ENCODE results near the gene TMEM235. TPM values are rescaled to one million over a fixed set of nuclear protein-coding genes. Genes with fewer than 3 reads are reported as not detected.

The TMEM235 gene
- total and polyA plus RNA-seq, 9 of the 15 experiments (the other 6 are each of a cell fraction or from before 2014, with no cell fraction given): not detected

DNA sequence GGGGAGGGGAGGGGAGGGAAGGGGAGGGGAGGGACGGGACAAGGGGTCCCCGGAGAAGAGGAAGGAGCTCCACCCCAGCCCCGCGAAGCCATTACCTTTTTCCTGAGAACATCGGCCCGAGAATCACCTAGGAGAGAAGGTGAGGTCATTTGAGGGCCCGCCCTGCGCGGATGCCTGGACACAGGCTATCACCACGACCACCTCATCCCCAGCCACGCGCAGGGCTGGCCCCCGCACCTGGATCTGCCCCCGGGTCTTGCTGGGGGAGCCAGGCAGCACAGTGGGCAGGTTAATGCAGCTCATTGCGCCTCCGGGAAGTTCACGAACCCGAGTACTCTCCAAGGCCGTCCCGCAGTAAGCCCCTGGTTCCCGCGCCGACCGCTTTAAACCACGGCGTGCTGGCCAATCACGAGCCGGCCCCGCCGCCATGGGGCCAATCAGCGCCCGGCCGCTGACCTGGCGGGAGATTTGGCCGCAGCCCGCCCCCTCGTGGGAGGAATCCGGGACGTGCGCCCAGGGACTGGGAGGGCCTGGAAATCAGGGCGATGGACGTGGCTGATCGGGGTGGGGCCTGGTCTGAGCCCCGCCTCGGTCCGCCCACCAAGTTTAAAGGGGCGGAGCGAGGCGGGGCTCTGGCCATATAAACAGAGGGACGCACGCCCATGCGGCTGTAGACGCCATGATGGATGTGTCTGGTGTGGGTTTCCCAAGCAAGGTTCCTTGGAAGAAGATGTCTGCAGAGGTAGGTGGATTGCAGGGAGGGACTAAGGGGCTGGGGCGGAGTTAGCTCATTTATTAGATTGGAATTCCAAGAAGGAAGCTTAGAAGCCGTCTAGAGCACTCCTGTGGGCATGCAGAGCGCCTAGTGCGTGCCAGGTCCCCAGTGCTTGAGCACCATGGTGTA is 44.5 kb upstream of the TMEM235 start, which contains the start of the genes AFMID and TK1 (continued):
- TF ChIP-seq ADNP (tag; IDR thresholded peaks at IDR 0.05) (no peak), ZNF316 (IDR thresholded peaks at IDR 0.05) (no peak), NCOA6 (IDR thresholded peaks at IDR 0.05) (no peak), CXXC5 (CRISPR knock-in tag; IDR thresholded peaks at IDR 0.05) (peak; percentile 96), GABPB1 (CRISPR knock-in tag; IDR thresholded peaks at IDR 0.05) (peak; percentile 86), BRF1 (IDR thresholded peaks at IDR 0.05; ENCODE audit: borderline replicate concordance, extremely low read depth, insufficient read length) (no peak), TBL1XR1 (IDR thresholded peaks at IDR 0.05; ENCODE audit: low read length in 2 of 2) (no peak; a peak in 1 of 4 replicates), MAFK (IDR thresholded peaks at IDR 0.05; ENCODE audit: low read length) (no peak), NELFE (IDR thresholded peaks at IDR 0.05; ENCODE audit: insufficient read depth, insufficient read length) (no peak)
- TF ChIP-seq, protein P1, sequence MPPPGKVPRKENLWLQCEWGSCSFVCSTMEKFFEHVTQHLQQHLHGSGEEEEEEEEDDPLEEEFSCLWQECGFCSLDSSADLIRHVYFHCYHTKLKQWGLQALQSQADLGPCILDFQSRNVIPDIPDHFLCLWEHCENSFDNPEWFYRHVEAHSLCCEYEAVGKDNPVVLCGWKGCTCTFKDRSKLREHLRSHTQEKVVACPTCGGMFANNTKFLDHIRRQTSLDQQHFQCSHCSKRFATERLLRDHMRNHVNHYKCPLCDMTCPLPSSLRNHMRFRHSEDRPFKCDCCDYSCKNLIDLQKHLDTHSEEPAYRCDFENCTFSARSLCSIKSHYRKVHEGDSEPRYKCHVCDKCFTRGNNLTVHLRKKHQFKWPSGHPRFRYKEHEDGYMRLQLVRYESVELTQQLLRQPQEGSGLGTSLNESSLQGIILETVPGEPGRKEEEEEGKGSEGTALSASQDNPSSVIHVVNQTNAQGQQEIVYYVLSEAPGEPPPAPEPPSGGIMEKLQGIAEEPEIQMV (tag; conservative IDR thresholded peaks at IDR 0.05; ENCODE audit: low read depth): no peak
- TF ChIP-seq, protein P2, sequence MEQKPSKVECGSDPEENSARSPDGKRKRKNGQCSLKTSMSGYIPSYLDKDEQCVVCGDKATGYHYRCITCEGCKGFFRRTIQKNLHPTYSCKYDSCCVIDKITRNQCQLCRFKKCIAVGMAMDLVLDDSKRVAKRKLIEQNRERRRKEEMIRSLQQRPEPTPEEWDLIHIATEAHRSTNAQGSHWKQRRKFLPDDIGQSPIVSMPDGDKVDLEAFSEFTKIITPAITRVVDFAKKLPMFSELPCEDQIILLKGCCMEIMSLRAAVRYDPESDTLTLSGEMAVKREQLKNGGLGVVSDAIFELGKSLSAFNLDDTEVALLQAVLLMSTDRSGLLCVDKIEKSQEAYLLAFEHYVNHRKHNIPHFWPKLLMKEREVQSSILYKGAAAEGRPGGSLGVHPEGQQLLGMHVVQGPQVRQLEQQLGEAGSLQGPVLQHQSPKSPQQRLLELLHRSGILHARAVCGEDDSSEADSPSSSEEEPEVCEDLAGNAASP (IDR thresholded peaks at IDR 0.05): no peak
- TF ChIP-seq, protein P3, sequence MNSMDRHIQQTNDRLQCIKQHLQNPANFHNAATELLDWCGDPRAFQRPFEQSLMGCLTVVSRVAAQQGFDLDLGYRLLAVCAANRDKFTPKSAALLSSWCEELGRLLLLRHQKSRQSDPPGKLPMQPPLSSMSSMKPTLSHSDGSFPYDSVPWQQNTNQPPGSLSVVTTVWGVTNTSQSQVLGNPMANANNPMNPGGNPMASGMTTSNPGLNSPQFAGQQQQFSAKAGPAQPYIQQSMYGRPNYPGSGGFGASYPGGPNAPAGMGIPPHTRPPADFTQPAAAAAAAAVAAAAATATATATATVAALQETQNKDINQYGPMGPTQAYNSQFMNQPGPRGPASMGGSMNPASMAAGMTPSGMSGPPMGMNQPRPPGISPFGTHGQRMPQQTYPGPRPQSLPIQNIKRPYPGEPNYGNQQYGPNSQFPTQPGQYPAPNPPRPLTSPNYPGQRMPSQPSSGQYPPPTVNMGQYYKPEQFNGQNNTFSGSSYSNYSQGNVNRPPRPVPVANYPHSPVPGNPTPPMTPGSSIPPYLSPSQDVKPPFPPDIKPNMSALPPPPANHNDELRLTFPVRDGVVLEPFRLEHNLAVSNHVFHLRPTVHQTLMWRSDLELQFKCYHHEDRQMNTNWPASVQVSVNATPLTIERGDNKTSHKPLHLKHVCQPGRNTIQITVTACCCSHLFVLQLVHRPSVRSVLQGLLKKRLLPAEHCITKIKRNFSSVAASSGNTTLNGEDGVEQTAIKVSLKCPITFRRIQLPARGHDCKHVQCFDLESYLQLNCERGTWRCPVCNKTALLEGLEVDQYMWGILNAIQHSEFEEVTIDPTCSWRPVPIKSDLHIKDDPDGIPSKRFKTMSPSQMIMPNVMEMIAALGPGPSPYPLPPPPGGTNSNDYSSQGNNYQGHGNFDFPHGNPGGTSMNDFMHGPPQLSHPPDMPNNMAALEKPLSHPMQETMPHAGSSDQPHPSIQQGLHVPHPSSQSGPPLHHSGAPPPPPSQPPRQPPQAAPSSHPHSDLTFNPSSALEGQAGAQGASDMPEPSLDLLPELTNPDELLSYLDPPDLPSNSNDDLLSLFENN (IDR thresholded peaks at IDR 0.05; ENCODE audit: low read depth in 2 of 2, low read length in 2 of 2): no peak; a peak in 1 of 4 replicates
- TF ChIP-seq, protein P4, sequence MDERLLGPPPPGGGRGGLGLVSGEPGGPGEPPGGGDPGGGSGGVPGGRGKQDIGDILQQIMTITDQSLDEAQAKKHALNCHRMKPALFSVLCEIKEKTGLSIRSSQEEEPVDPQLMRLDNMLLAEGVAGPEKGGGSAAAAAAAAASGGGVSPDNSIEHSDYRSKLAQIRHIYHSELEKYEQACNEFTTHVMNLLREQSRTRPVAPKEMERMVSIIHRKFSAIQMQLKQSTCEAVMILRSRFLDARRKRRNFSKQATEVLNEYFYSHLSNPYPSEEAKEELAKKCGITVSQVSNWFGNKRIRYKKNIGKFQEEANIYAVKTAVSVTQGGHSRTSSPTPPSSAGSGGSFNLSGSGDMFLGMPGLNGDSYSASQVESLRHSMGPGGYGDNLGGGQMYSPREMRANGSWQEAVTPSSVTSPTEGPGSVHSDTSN (CRISPR knock-in tag; IDR thresholded peaks at IDR 0.05; ENCODE audit: low read depth): no peak
- TF ChIP-seq, protein P4 (tag; conservative IDR thresholded peaks at IDR 0.05; ENCODE audit: low read depth): peak; percentile 69
- TF ChIP-seq, protein P5, sequence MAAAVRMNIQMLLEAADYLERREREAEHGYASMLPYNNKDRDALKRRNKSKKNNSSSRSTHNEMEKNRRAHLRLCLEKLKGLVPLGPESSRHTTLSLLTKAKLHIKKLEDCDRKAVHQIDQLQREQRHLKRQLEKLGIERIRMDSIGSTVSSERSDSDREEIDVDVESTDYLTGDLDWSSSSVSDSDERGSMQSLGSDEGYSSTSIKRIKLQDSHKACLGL (CRISPR knock-in tag; IDR thresholded peaks at IDR 0.05; ENCODE audit: borderline replicate concordance, poor library complexity, severe bottlenecking): peak; percentile 44
- TF ChIP-seq, protein P6, sequence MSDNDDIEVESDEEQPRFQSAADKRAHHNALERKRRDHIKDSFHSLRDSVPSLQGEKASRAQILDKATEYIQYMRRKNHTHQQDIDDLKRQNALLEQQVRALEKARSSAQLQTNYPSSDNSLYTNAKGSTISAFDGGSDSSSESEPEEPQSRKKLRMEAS (CRISPR knock-in tag; IDR thresholded peaks at IDR 0.05): peak; percentile 88
